MCF 10A (cell line): ENCODE data around the gene AHCYL2. TPM values are rescaled to one million over a fixed set of nuclear protein-coding genes. Genes with fewer than 3 reads are reported as not detected.
A peak's percentile ranks its signal among the peaks of the same experiment; 100 is the strongest.

Experiments used
- BruUV-seq: library from RNA; stranded (reverse); fragments of 400-500 nt; replicated peaks from 2 replicates; lab custom pipeline; 2021; lab: Mats Ljungman, UMichigan
- CTCF ChIA-PET: fragments of 300-600 bp; sonication (Branson Sonifier 250); formaldehyde crosslinking; extraction: SDS; loops from one replicate; lab custom pipeline; 2021; ENCODE audit warnings: antibody characterized with exemption, inconsistent platforms; lab: Yijun Ruan, JAX
- POLR2A ChIA-PET: fragments of 300-600, 350-650 bp; sonication (Branson Sonifier 250); formaldehyde crosslinking; extraction: SDS; loops from one replicate; lab custom pipeline; 2020; ENCODE audit warnings: antibody characterized with exemption, inconsistent platforms; lab: Yijun Ruan, JAX
- DNase-seq: peaks from one replicate; pipeline ENCODE4 v3.0.0-alpha.2; 2018; ENCODE audit not compliant: unreplicated experiment
- H3K27ac Mint-ChIP-seq: one replicate; pipeline ENCODE4 v1.8.0; 2022; ENCODE audit warnings: mild to moderate bottlenecking, low read depth, mixed read lengths; ENCODE audit not compliant: unreplicated experiment
- H3K27me3 Mint-ChIP-seq: one replicate; pipeline ENCODE4 v1.8.0; 2022; ENCODE audit warnings: mixed read lengths; ENCODE audit not compliant: insufficient read depth, unreplicated experiment
- H3K36me3 Mint-ChIP-seq: one replicate; pipeline ENCODE4 v1.8.0; 2022; ENCODE audit warnings: mild to moderate bottlenecking, moderate library complexity, mixed read lengths; ENCODE audit not compliant: insufficient read depth, unreplicated experiment
- H3K4me1 Mint-ChIP-seq: one replicate; pipeline ENCODE4 v1.8.0; 2022; ENCODE audit warnings: mixed read lengths; ENCODE audit not compliant: insufficient read depth, unreplicated experiment
- H3K4me3 Mint-ChIP-seq: one replicate; pipeline ENCODE4 v1.8.0; 2022; ENCODE audit warnings: mild to moderate bottlenecking, moderate library complexity, mixed read lengths; ENCODE audit not compliant: unreplicated experiment
- H3K9me3 Mint-ChIP-seq: one replicate; pipeline ENCODE4 v1.8.0; 2022; ENCODE audit warnings: mixed read lengths; ENCODE audit not compliant: unreplicated experiment
- CTCF ChIP-seq: fragments of 200-600 bp; IDR thresholded peaks from one replicate; pipeline ENCODE4 v1.8.0; 2022; ENCODE audit warnings: antibody characterized with exemption, mild to moderate bottlenecking; ENCODE audit not compliant: unreplicated experiment
- intact Hi-C: fragments of 100-400 bp; cut with micrococcal nuclease; formaldehyde crosslinking; loops from 2 replicates; pipeline ENCODE4 v1.14.1; 2022
- total RNA-seq: library from RNA; stranded (reverse); gene quantifications from 2 replicates; pipeline ENCODE4 v1.2.3, GENCODE V29; 2022

AHCYL2 gene
- total RNA-seq, 1 experiment from 2014 or later: 12.8 TPM

- no peak overlapping the region for H3K27ac Mint-ChIP-seq
- CTCF ChIA-PET: interaction anchor here (1.0 kb wide), 1 partner anchor 28 kb away, joined by 5 read pairs; no protein-coding TSS in a partner anchor
These were observed 170.4 kb downstream of the AHCYL2 start for GRCh38 chr7:129394982-129395914.

GRCh38 chr7:129401228-129401966 lies 176.6 kb downstream of the AHCYL2 start:
- BruUV-seq: no TSS peak
- CTCF ChIA-PET: interaction anchor here (0.5 to 2.4 kb wide), 9 partner anchors 20 to 229 kb away, joined by 3 to 10 read pairs (median 4); partner anchors contain the start of gene STRIP2

More at GRCh38 chr7:129394982-129395914, 170.4 kb downstream of the AHCYL2 start:
- no TSS peak for BruUV-seq
- Mint-ChIP-seq H3K9me3 (no peaks in the 10 kb centered on the region), H3K4me3 (no peak overlapping the region), H3K27me3 (no peaks in the 10 kb centered on the region), H3K4me1 (no peaks in the 10 kb centered on the region), H3K36me3 (peaks cover 12% of the 10 kb centered on the region)
- TF ChIP-seq CTCF: no peak
- POLR2A ChIA-PET: no interaction called here
- intact Hi-C loops: no loop called here
- no peak for DNase-seq

GRCh38 chr7:129401967-129402860 lies 177.4 kb downstream of the AHCYL2 start:
- DNase-seq: peak; percentile 30
- BruUV-seq: no TSS peak
- intact Hi-C loops: loop anchor here (1.0 kb wide), 1 partner anchor 70 kb away; no protein-coding TSS in a partner anchor
- Mint-ChIP-seq H3K27ac (no peak overlapping the region), H3K36me3 (peaks cover 25% of the 10 kb centered on the region), H3K9me3 (no peaks in the 10 kb centered on the region), H3K4me3 (no peak overlapping the region), H3K4me1 (peaks cover 9% of the 10 kb centered on the region), H3K27me3 (no peaks in the 10 kb centered on the region)
- TF ChIP-seq CTCF: peak; percentile 26
- ChIA-PET CTCF (interaction anchor here (0.6 to 2.4 kb wide), 8 partner anchors 19 to 242 kb away, joined by 3 to 10 read pairs (median 3); no protein-coding TSS in a partner anchor), POLR2A (interaction anchor here (1.1 to 1.2 kb wide), 2 partner anchors 15 to 32 kb away, joined by 3 to 4 read pairs; partner anchors contain the start of gene STRIP2)

More at GRCh38 chr7:129401228-129401966, 176.6 kb downstream of the AHCYL2 start:
- Mint-ChIP-seq H3K27me3 (no peaks in the 10 kb centered on the region), H3K4me1 (peaks cover 9% of the 10 kb centered on the region), H3K36me3 (peaks cover 25% of the 10 kb centered on the region), H3K27ac (no peak overlapping the region), H3K4me3 (no peak overlapping the region), H3K9me3 (no peaks in the 10 kb centered on the region)
- POLR2A ChIA-PET: interaction anchor here (0.5 to 1.2 kb wide), 3 partner anchors 12 to 165 kb away, joined by 3 to 4 read pairs (median 4); partner anchors contain the start of gene STRIP2
- peak; percentile 11 for DNase-seq
- no peak for TF ChIP-seq CTCF
- intact Hi-C loops: no loop called here
